22Rv1 (cell line): Measurements from ENCODE around the gene PPM1J.

ENCODE experiments used
- CTCF ChIP-seq: fragments of 450-650 bp; IDR thresholded peaks from 2 replicates; pipeline ENCODE4 v1.5.1; 2017; ENCODE audit warnings: mild to moderate bottlenecking
- ZFX ChIP-seq: fragments of 450-650 bp; IDR thresholded peaks from 2 replicates; pipeline ENCODE4 v1.6.1; 2017; ENCODE audit warnings: antibody characterized with exemption, borderline replicate concordance

- TF ChIP-seq CTCF (no peak), ZFX (no peak)
Measured at GRCh38 chr1:112685913-112686312, 29.2 kb downstream of the PPM1J start.
